Bladder microvascular endothelial cell (primary cell): ENCODE measurements around the gene TAGAP. TPM values are rescaled to one million over a fixed set of nuclear protein-coding genes. Genes with fewer than 3 reads are reported as not detected.

ENCODE experiments used
- total RNA-seq: library from RNA; depleted of rRNA; stranded (reverse); fragments of >200 nt; gene quantifications from 2 replicates; pipeline ENCODE4 v1.2.3, GENCODE V29; 2014

Gene TAGAP
- total RNA-seq, result not detected in 2 replicates

DNA sequence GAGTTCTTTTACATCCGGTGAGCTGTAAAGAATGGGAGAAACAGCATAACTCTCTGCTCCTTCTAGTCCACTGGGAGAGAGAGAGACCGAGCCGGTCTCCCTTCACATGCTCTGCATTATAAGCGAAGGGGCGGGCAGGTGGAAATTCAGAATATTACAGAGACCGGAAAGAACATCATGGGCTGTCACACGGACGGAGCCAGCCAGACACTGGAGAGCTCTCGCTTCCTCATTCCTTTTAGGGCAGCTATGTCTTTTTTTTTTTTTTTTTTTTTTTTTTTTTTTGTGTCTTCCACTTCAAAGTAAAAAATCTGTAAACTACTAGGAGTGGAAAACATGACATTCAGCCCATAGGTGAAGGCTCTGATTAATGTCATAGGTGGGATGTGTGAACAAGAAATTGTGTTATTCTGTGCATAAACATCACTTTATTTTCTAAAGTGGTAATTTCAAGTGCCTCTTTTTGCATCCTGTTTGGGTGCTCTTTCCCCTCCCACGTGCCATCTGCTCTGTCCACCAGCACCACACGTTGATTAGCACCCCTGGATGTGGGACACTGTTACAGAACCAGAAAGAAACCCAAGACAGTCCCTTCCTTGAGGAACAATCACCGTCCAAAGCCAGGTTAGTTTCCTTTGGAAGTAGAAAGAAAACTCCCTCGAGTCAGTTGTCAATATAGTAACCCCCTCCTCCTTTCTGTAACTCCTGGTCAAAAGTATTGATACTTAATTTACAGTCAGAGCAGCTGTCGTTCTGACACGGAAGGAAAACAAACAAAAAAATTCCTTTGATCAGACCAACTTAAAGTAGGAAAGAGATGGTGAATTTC is at the start of gene TAGAP:
TAGAP (minus strand) TSS at position 93 of the 829 bp plus-strand sequence. CDS start 845 bp downstream, outside the sequence.

DNA sequence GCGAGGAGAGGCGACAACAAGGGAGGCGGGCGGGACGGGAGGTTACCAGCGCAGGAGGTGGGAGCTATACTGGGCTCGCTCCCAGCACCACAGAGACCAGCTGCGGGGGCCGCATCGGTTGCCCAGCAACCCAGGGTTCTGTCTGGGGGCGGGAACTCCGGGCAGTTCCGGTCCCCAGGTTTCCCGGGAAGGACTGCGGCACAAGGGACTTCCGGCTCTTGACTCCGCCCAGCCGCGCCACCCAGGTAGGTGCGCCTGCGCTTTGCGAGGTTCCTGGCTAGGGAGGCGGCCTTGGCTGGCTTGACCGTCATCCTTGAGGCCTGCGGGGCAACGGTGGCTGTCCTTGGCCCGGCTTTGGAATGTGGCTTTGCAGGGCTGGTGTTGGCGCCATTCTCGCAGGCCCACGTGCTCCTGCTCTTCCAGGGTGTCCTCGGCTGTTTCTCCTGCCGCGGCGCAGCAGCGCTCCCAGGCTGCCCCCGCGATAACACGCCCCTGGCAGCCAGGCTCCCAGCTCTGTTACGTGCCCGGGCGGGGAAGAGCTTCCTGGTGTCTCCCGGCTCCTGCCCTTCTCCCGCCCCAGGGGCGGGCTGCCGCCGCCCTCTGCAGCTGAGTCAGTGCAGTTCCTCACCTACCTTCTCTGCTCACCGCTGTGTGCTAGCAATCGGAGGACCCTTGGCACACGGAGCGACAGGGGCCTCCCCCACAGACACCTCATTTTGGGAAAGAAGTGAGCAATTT is 45.0 kb downstream of the TAGAP start, which contains the start of gene RSPH3:
RSPH3 (minus strand) TSS at position 537 of the 738 bp plus-strand sequence. CDS start 652 bp downstream, outside the sequence.

Other genes with a start within 250 kb of the TAGAP start
- gene EZR, start 225.6 kb downstream of the TAGAP start, total RNA-seq, result 78.2 and 86.6 TPM in 2 replicates
- 2.1 and 4.0 TPM in 2 replicates for gene RSPH3, start 44.8 kb downstream of the TAGAP start, total RNA-seq
- gene FNDC1, start 124.4 kb upstream of the TAGAP start, total RNA-seq, result under 0.01 TPM in 2 replicates